Kidney (tissue), 14 donors: ENCODE data around the gene DLGAP4. TPM values are rescaled to one million over a fixed set of nuclear protein-coding genes. Genes with fewer than 3 reads are reported as not detected.

Experiments
- DNase-seq, 5 donors: peaks; one replicate each; pipeline ENCODE4 v3.0.0-alpha.2; 2013 to 2020
- FAIRE-seq: peaks from 2 replicates; lab custom pipeline; 2012; peaks lifted over from hg19 to GRCh38; lab: Jason Lieb, UNC
- H3K27ac ChIP-seq, 2 donors: one replicate each; pipeline ENCODE4 v1.7.0; 2013; ENCODE audit warnings: low read depth in 2 of 2, low read length in 2 of 2, inconsistent platforms in 1 of 2
- H3K27me3 ChIP-seq: one replicate; pipeline ENCODE4 v1.7.1; 2013; ENCODE audit warnings: low read length, inconsistent platforms; ENCODE audit not compliant: control insufficient read depth, insufficient read depth
- H3K36me3 ChIP-seq, 3 donors: one replicate each; pipeline versions ENCODE4 v1.7.0 to v1.7.1; 2013; ENCODE audit warnings: low read length in 3 of 3, control low read depth in 1 of 3, inconsistent platforms in 1 of 3; ENCODE audit not compliant: insufficient read depth in 3 of 3, control insufficient read depth in 2 of 3
- H3K4me1 ChIP-seq, 3 donors: one replicate each; pipeline versions ENCODE4 v1.7.0 to v1.7.1; 2013; ENCODE audit warnings: low read length in 3 of 3, inconsistent platforms in 1 of 3, low read depth in 1 of 3; ENCODE audit not compliant: control insufficient read depth in 2 of 3, insufficient read depth in 2 of 3
- H3K4me3 ChIP-seq, 3 donors: one replicate each; pipeline versions ENCODE4 v1.7.0 to v1.8.1; 2013; ENCODE audit warnings: low read length in 3 of 3, control low read depth in 1 of 3, inconsistent platforms in 1 of 3
- H3K9ac ChIP-seq, 3 donors: one replicate each; pipeline versions ENCODE4 v1.7.0 to v1.7.1; 2013; ENCODE audit warnings: low read length in 3 of 3, control low read depth in 1 of 3, inconsistent platforms in 1 of 3
- H3K9me3 ChIP-seq, 3 donors: one replicate each; pipeline versions ENCODE4 v1.7.0 to v1.7.1; 2013; ENCODE audit warnings: low read length in 3 of 3, control low read depth in 1 of 3, inconsistent platforms in 1 of 3; ENCODE audit not compliant: control insufficient read depth in 2 of 3, insufficient read depth in 1 of 3
- intact Hi-C: fragments of 100-400 bp; cut with DNase I; formaldehyde crosslinking; loops from one replicate; pipeline ENCODE4 v1.11.1; 2022
- polyA plus RNA-seq: library from polyadenylated mRNA; stranded (reverse); fragments of 350-450 nt; fragmentation: Illumina TruSeq; extraction: RNeasy Lipid Tissue Mini Kit (QIAGEN cat#74804); gene quantifications from one replicate; pipeline ENCODE4 v1.2.3, GENCODE V29; 2014; ENCODE audit warnings: low read depth, low replicate concordance; ENCODE audit not compliant: insufficient read depth
- total RNA-seq: library from RNA; stranded (reverse); fragmentation: NEBNext Ultra II Directional; extraction: Animal tissue kit (Norgen Biotek cat#: 25700); gene quantifications from one replicate; pipeline ENCODE4 v1.2.1, GENCODE V29; 2021
- TF ChIP-seq, protein P1 (sequence below): IDR thresholded peaks from 3 replicates; pipeline ENCODE4 v1.5.1; 2012; ENCODE audit warnings: mild to moderate bottlenecking, moderate library complexity, borderline replicate concordance; ENCODE audit not compliant: insufficient read depth; ENCODE audit errors: extremely low read depth
- donor health status: control.
- donor health status: control.
- donor health status: control.
- donor health status: control.
- donor health status: control.
- donor health status: DM: yes; HTN: yes; CAD: no.
- donor health status: Normal renal cell carcinoma (clear cell type).

DLGAP4 gene
- total and polyA plus RNA-seq, 2 donors from 2014 or later = 19.6 to 62.4 TPM

GRCh38 chr20:36499723-36500501, 193.8 kb downstream of the DLGAP4 start:
- H3K9ac ChIP-seq = no peak overlapping the region
- peaks cover 12 to 30% (median 26%) of the 10 kb centered on the region in 3 donors for H3K36me3 ChIP-seq
- H3K27me3 ChIP-seq = no peaks in the 10 kb centered on the region
- intact Hi-C loops = no loop called here
- FAIRE-seq (no peak), DNase-seq (no peak)
- no peak overlapping the region for H3K4me3 ChIP-seq
- H3K4me1 ChIP-seq = no peaks in the 10 kb centered on the region
- H3K27ac ChIP-seq = no peak overlapping the region
- TF ChIP-seq, protein P1, sequence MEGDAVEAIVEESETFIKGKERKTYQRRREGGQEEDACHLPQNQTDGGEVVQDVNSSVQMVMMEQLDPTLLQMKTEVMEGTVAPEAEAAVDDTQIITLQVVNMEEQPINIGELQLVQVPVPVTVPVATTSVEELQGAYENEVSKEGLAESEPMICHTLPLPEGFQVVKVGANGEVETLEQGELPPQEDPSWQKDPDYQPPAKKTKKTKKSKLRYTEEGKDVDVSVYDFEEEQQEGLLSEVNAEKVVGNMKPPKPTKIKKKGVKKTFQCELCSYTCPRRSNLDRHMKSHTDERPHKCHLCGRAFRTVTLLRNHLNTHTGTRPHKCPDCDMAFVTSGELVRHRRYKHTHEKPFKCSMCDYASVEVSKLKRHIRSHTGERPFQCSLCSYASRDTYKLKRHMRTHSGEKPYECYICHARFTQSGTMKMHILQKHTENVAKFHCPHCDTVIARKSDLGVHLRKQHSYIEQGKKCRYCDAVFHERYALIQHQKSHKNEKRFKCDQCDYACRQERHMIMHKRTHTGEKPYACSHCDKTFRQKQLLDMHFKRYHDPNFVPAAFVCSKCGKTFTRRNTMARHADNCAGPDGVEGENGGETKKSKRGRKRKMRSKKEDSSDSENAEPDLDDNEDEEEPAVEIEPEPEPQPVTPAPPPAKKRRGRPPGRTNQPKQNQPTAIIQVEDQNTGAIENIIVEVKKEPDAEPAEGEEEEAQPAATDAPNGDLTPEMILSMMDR = no peak
- no peaks in the 10 kb centered on the region for H3K9me3 ChIP-seq

DNA sequence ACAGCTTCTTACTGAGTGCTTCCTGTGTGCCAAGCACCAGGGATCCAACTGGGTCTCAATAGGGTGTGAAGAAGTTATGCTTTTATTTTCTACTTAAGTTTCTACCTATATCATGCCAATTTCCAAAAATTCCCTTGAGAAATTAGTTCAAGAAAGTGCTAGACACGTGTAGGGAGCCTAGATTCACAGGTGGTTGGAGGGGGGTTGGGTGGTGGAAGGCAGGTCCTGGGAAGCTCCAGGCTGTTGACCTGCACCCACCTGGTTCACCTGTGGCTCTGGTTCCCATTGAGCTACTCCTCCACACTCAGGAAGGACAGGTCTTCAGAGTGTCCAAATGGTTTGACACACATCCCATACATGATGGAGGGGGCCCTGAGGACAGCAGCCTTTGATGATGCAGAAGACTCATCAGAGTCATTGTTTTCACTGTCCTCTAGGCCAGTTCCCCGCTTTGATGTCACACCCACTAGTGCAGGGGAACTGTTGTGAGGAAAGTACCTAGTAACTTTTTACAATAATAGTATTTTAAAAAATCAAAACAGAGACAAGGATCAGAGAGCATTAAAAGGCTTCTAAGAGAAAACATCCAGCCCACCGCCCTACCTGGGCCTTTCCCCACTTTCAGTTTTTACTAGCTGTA, 195.3 kb downstream of the DLGAP4 start:
- DNase-seq (no peak), FAIRE-seq (no peak)
- Histone ChIP-seq H3K9me3 (no peaks in the 10 kb centered on the region), H3K27ac (no peak overlapping the region), H3K9ac (no peak overlapping the region), H3K27me3 (no peaks in the 10 kb centered on the region), H3K36me3 (peaks cover 12 to 31% (median 29%) of the 10 kb centered on the region in 3 donors), H3K4me1 (no peaks in the 10 kb centered on the region), H3K4me3 (no peak overlapping the region)
- TF ChIP-seq, protein P1 = no peak
- intact Hi-C loops = no loop called here

GRCh38 chr20:36504295-36504694, 198.2 kb downstream of the DLGAP4 start:
- TF ChIP-seq, protein P1 = no peak
- Histone ChIP-seq H3K36me3 (peaks cover 13 to 30% (median 23%) of the 10 kb centered on the region in 3 donors), H3K9ac (no peak overlapping the region), H3K27ac (no peak overlapping the region), H3K27me3 (no peaks in the 10 kb centered on the region), H3K9me3 (no peaks in the 10 kb centered on the region), H3K4me3 (no peak overlapping the region), H3K4me1 (no peaks in the 10 kb centered on the region)
- intact Hi-C loops = no loop called here
- no peak for FAIRE-seq
- no peak for DNase-seq
